H1 (cell line): Measurements from ENCODE around the gene PLCB3. TPM values are rescaled to one million over a fixed set of nuclear protein-coding genes. Genes with fewer than 3 reads are reported as not detected.
A peak's percentile ranks its signal among the peaks of the same experiment; 100 is the strongest.

Experiments
- CTCF ChIA-PET: fragments of 300-600 bp; sonication (Branson Sonifier 250); formaldehyde crosslinking; loops from one replicate; lab custom pipeline; 2021; ENCODE audit not compliant: partially characterized antibody; lab: Charles Lee
- POLR2A ChIA-PET: fragments of 300-600 bp; sonication (Branson Sonifier 250); formaldehyde crosslinking; loops from one replicate; lab custom pipeline; 2021; ENCODE audit warnings: inconsistent platforms; ENCODE audit not compliant: partially characterized antibody; lab: Charles Lee
- DNase-seq, 2 experiments: peaks; one replicate each; pipeline versions ENCODE4 v3.0.0 to v3.0.0-alpha.2; 2010 to 2022; ENCODE audit warnings: low spot score in 2 of 2, low read depth in 1 of 2, mixed read lengths in 1 of 2
- FAIRE-seq: peaks from 2 replicates; lab custom pipeline; 2011; peaks lifted over from hg19 to GRCh38; lab: Jason Lieb, UNC
- H2AFZ ChIP-seq: 2 replicates; pipeline ENCODE4 v1.8.1; 2012; ENCODE audit warnings: low read length, inconsistent platforms
- H2AK5ac ChIP-seq: 2 replicates; pipeline ENCODE4 v1.6.1; 2013; ENCODE audit warnings: low read depth, low read length
- H2BK120ac ChIP-seq: replicated peaks from 2 replicates; pipeline ENCODE3; 2013; ENCODE audit warnings: low read depth, low read length, inconsistent platforms
- H2BK12ac ChIP-seq: 2 replicates; pipeline ENCODE4 v1.6.1; 2013; ENCODE audit warnings: low read depth, low read length
- H2BK15ac ChIP-seq: 2 replicates; pipeline ENCODE4 v1.6.1; 2013; ENCODE audit warnings: low read length
- H2BK20ac ChIP-seq: 2 replicates; pipeline ENCODE4 v1.6.1; 2013; ENCODE audit warnings: low read length
- H2BK5ac ChIP-seq: 2 replicates; pipeline ENCODE4 v1.6.1; 2013; ENCODE audit warnings: low read depth, low read length
- H3K14ac ChIP-seq: 2 replicates; pipeline ENCODE4 v1.6.1; 2013; ENCODE audit warnings: inconsistent platforms; ENCODE audit not compliant: insufficient read length
- H3K18ac ChIP-seq: 2 replicates; pipeline ENCODE4 v1.6.1; 2013; ENCODE audit warnings: low read length; ENCODE audit errors: extremely low read depth
- H3K23ac ChIP-seq: 2 replicates; pipeline ENCODE4 v1.6.1; 2013; ENCODE audit warnings: inconsistent platforms; ENCODE audit not compliant: insufficient read length
- H3K23me2 ChIP-seq: 2 replicates; pipeline ENCODE4 v1.6.1; 2013; ENCODE audit warnings: low read depth, low read length
- H3K27ac ChIP-seq: 2 replicates; pipeline ENCODE4 v1.6.1; 2011; ENCODE audit warnings: low read depth, low read length, inconsistent platforms
- H3K27me3 ChIP-seq, 4 experiments: replicated peaks in 1 of 4; 1 replicate in 1 of 4; 2 replicates in 3 of 4; pipeline versions ENCODE4 v1.6.1 to v1.8.1; 2011 to 2013; ENCODE audit warnings: low read length in 3 of 4, mild to moderate bottlenecking in 3 of 4, inconsistent platforms in 2 of 4, mixed read lengths in 2 of 4, moderate library complexity in 1 of 4; ENCODE audit not compliant: control insufficient read depth in 3 of 4, insufficient read depth in 3 of 4; ENCODE audit errors: extremely low read depth in 1 of 4
- H3K36me3 ChIP-seq, 4 experiments: 2 replicates each; pipeline versions ENCODE4 v1.6.1 to v1.8.1; 2011 to 2013; ENCODE audit warnings: mild to moderate bottlenecking in 4 of 4, low read length in 3 of 4, moderate library complexity in 2 of 4, control low read depth in 1 of 4, inconsistent platforms in 1 of 4; ENCODE audit not compliant: insufficient read depth in 4 of 4, control insufficient read depth in 2 of 4
- H3K4ac ChIP-seq: replicated peaks from 2 replicates; pipeline ENCODE3; 2013; ENCODE audit warnings: low read length, low read depth, mixed read lengths, inconsistent platforms; ENCODE audit not compliant: insufficient read length
- H3K4me1 ChIP-seq, 4 experiments: replicated peaks in 1 of 4; 1 replicate in 1 of 4; 2 replicates in 3 of 4; pipeline versions ENCODE4 v1.6.1 to v1.8.1; 2011 to 2013; ENCODE audit warnings: low read length in 3 of 4, inconsistent platforms in 2 of 4, mixed read lengths in 1 of 4; ENCODE audit not compliant: insufficient read depth in 4 of 4, control insufficient read depth in 3 of 4
- H3K4me2 ChIP-seq, 2 experiments: 2 replicates each; pipeline versions ENCODE4 v1.6.1 to v1.8.1; 2011 to 2013; ENCODE audit warnings: low read depth in 2 of 2, low read length in 2 of 2, control low read depth in 1 of 2, inconsistent platforms in 1 of 2, mild to moderate bottlenecking in 1 of 2; ENCODE audit not compliant: insufficient read depth in 1 of 2
- H3K4me3 ChIP-seq, 4 experiments: fragments of 200-600, 300-600 bp in 1 of 4; sonication (generic), shearing (Covaris generic), sonication (Bioruptor Twin) in 1 of 4; 2 replicates each; pipeline versions ENCODE4 v1.5.1 to v1.8.1; 2011 to 2016; ENCODE audit warnings: low read length in 4 of 4, low read depth in 3 of 4, control low read depth in 2 of 4, inconsistent platforms in 2 of 4, mild to moderate bottlenecking in 2 of 4, mixed read lengths in 1 of 4, moderate library complexity in 1 of 4; ENCODE audit not compliant: insufficient read depth in 2 of 4; ENCODE audit errors: extremely low read depth in 1 of 4
- H3K56ac ChIP-seq: replicated peaks from 2 replicates; pipeline ENCODE3; 2013; ENCODE audit warnings: low read depth, mild to moderate bottlenecking, mixed read lengths, low read length, inconsistent platforms; ENCODE audit not compliant: insufficient read length
- H3K79me1 ChIP-seq: 2 replicates; pipeline ENCODE4 v1.6.1; 2013; ENCODE audit warnings: low read depth, low read length, control low read depth
- H3K79me2 ChIP-seq, 2 experiments: 2 replicates each; pipeline versions ENCODE4 v1.6.1 to v1.8.1; 2012 to 2013; ENCODE audit warnings: low read length in 2 of 2, mild to moderate bottlenecking in 2 of 2, inconsistent platforms in 1 of 2; ENCODE audit not compliant: insufficient read depth in 2 of 2, control insufficient read depth in 1 of 2
- H3K9ac ChIP-seq, 4 experiments: replicated peaks in 1 of 4; 1 replicate in 1 of 4; 2 replicates in 3 of 4; pipeline versions ENCODE4 v1.6.1 to v1.8.1; 2011 to 2013; ENCODE audit warnings: low read depth in 3 of 4, low read length in 3 of 4, control low read depth in 2 of 4, mild to moderate bottlenecking in 2 of 4, moderate library complexity in 2 of 4, inconsistent platforms in 1 of 4; ENCODE audit errors: extremely low read depth in 1 of 4
- H3K9me3 ChIP-seq, 2 experiments: 2 replicates each; pipeline versions ENCODE4 v1.6.1 to v1.8.1; 2012 to 2013; ENCODE audit warnings: mild to moderate bottlenecking in 2 of 2, moderate library complexity in 2 of 2, control low read depth in 1 of 2, inconsistent platforms in 1 of 2, low read depth in 1 of 2, low read length in 1 of 2, mixed read lengths in 1 of 2; ENCODE audit not compliant: insufficient read depth in 2 of 2
- H4K20me1 ChIP-seq, 2 experiments: replicated peaks in 1 of 2; 2 replicates each; pipeline versions ENCODE3 to v1.8.1; 2011 to 2013; ENCODE audit warnings: inconsistent platforms in 2 of 2, low read length in 2 of 2, mild to moderate bottlenecking in 1 of 2; ENCODE audit not compliant: insufficient read depth in 2 of 2, control insufficient read depth in 1 of 2
- H4K5ac ChIP-seq: 2 replicates; pipeline ENCODE4 v1.6.1; 2013; ENCODE audit warnings: low read length, low read depth, mixed read lengths, inconsistent platforms; ENCODE audit not compliant: insufficient read length
- H4K8ac ChIP-seq: 2 replicates; pipeline ENCODE4 v1.8.0; 2013; ENCODE audit warnings: mild to moderate bottlenecking, moderate library complexity, low read length, inconsistent platforms; ENCODE audit not compliant: insufficient read depth; ENCODE audit errors: extremely low read depth
- H4K91ac ChIP-seq: replicated peaks from 2 replicates; pipeline ENCODE3; 2013; ENCODE audit warnings: low read length, mixed read lengths, inconsistent platforms; ENCODE audit not compliant: insufficient read length
- BACH1 ChIP-seq: IDR thresholded peaks from 2 replicates; pipeline ENCODE4 v1.6.1; 2012; ENCODE audit warnings: low read length, improper control_type of control experiment
- BCL11A ChIP-seq, 2 experiments: IDR thresholded peaks; one replicate each; pipeline ENCODE4 v1.6.1; 2011; ENCODE audit warnings: low read depth in 2 of 2, low read length in 2 of 2, mild to moderate bottlenecking in 2 of 2
- PHF8 ChIP-seq: fragments of 200-600 bp; sonication (generic); conservative IDR thresholded peaks from 2 replicates; pipeline ENCODE4 v1.7.1; 2012; ENCODE audit warnings: low read depth, mild to moderate bottlenecking, inconsistent platforms, low read length, moderate library complexity
- POLR2A ChIP-seq, 2 experiments: IDR thresholded peaks; 1 replicate in 1 of 2; 2 replicates in 1 of 2; pipeline ENCODE4 v1.6.1; 2011; ENCODE audit warnings: low read depth in 2 of 2, low read length in 2 of 2, mild to moderate bottlenecking in 2 of 2; ENCODE audit errors: control extremely low read depth in 1 of 2
- SIN3A ChIP-seq, 2 experiments: IDR thresholded peaks in 1 of 2; conservative IDR thresholded peaks in 1 of 2; 2 replicates each; pipeline ENCODE4 v1.6.1; 2011 to 2012; ENCODE audit warnings: low read length in 2 of 2, improper control_type of control experiment in 1 of 2, low read depth in 1 of 2, mild to moderate bottlenecking in 1 of 2
- TEAD4 ChIP-seq: IDR thresholded peaks from 2 replicates; pipeline ENCODE4 v1.6.1; 2012; ENCODE audit warnings: low read depth, low read length, inconsistent platforms, mixed read lengths
- ZNF274 ChIP-seq: IDR thresholded peaks from 2 replicates; pipeline ENCODE4 v1.7.0; 2012; ENCODE audit warnings: low read length, borderline replicate concordance; ENCODE audit errors: extremely low read depth
- WGBS, 2 experiments: shearing (Covaris generic) in 1 of 2; methylation state at CpG; one replicate each; pipeline versions ENCODE4 v1.1.6 to v1.1.7; 2013 to 2015; ENCODE audit warnings: low lambda C conversion rate in 2 of 2, mixed read lengths in 2 of 2, inconsistent platforms in 1 of 2, low coverage in 1 of 2, missing lambda C conversion rate in 1 of 2; ENCODE audit not compliant: insufficient replicate concordance in 2 of 2, insufficient coverage in 1 of 2, insufficient read length in 1 of 2; ENCODE audit errors: extremely low coverage in 1 of 2, missing lambda C conversion rate in 1 of 2; 5-methylcytosine and 5-hydroxymethylcytosine counted together
- polyA plus RNA-seq, 7 experiments: library from polyadenylated mRNA; depleted of rRNA in 3 of 7; stranded (reverse) in 5 of 7; unstranded in 2 of 7; fragments of >200 nt in 5 of 7; fragments of 200-250 nt in 2 of 7; gene quantifications; 1 replicate in 5 of 7; 2 replicates in 1 of 7; 4 replicates in 1 of 7; pipeline versions ENCODE4 v1.2.1 to v1.2.3, GENCODE V29; 2011 to 2013; ENCODE audit warnings: missing spikeins in 2 of 7, mixed read lengths in 2 of 7
- total RNA-seq: library from RNA; stranded (reverse); fragmentation: NEBNext Ultra II Directional; extraction: Animal tissue kit (Norgen Biotek cat#: 25700); gene quantifications from 2 replicates; pipeline ENCODE4 v1.2.1, GENCODE V29; 2021

The PLCB3 gene
- total and polyA plus RNA-seq, 2 of the 8 experiments (the other 6 are each of a cell fraction or from before 2014, with no cell fraction given): 47.2 to 104 TPM

DNA sequence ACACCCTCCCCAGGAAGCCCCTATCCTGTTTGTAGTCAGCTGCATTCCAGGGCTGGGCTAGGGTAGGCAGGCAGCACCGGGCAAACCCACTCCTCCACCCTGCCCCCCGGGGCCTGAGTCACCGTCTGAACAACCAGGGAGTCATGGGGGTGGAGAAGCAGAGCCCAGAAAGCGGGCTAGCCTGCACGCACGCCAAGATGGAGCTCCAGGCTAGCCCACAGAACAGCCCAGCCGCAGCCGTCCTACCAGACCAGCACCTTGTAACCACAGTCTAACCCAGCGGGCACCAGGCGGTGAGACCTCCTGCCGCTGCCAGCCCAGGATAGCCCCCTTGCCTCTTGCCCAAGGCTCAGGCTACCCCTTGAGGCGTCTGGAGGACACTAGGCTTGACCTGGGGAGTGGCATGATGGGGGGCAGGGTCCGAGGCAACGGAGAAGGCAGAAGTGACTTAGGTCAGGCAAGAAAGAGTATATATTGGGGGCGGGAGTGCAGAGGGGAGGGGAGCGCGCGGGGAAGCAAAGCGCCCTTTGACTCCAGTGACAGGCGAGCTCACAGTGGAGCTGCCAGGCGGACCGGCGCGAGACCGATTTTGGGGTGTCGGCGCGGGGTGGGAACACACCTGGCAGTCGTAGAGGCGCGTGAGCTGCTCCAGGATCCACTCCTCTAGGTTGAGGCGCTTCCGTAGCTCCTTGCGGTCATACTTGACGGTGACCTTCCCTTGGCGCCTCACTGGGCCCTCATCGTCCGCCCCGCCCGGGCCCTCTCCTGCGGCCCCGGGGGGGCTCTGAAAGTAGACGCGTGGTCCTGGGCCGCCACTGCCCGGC, 5.3 kb upstream of the PLCB3 start:
- Histone ChIP-seq H4K5ac (peak overlapping the region; percentile 70), H3K4ac (peak overlapping the region; percentile 63), H3K4me1 (peaks cover 0 to 48% (median 35%) of the 10 kb centered on the region in 4 experiments; a peak in 6 of 7 replicates), H3K27me3 (no peaks in the 10 kb centered on the region), H3K27ac (peak overlapping the region; percentile 61), H3K4me2 (peak overlapping the region; percentile 71 to 73), H3K18ac (peak overlapping the region; percentile 78), H3K79me2 (peaks cover 6 to 21% of the 10 kb centered on the region in 2 experiments; a peak in 3 of 4 replicates), H3K23ac (no peak overlapping the region), H4K20me1 (peaks cover 0 to 13% of the 10 kb centered on the region in 2 experiments), H4K8ac (peak overlapping the region; percentile 75), H2BK12ac (peak overlapping the region; percentile 84; the same call in 1 of the 2 replicates), H3K14ac (no peak overlapping the region), H3K9me3 (no peaks in the 10 kb centered on the region), H3K23me2 (peaks cover 17% of the 10 kb centered on the region), H2BK120ac (peak overlapping the region; percentile 18), H2AK5ac (peak overlapping the region; percentile 67; the same call in 1 of the 2 replicates), H2BK20ac (no peak overlapping the region), H3K9ac (peak overlapping the region; percentile 66 to 74 (median 71)), H3K56ac (peak overlapping the region; percentile 95), H4K91ac (peak overlapping the region; percentile 79), H2BK15ac (peak overlapping the region; percentile 92; the same call in 1 of the 2 replicates), H3K79me1 (peaks cover 6% of the 10 kb centered on the region), H3K36me3 (peaks cover 0 to 17% (median 4%) of the 10 kb centered on the region in 4 experiments; a peak in 4 of 8 replicates), H2AFZ (no peak overlapping the region), H3K4me3 (peak overlapping the region; percentile 56 to 99 (median 90)), H2BK5ac (peak overlapping the region; percentile 90; the same call in 1 of the 2 replicates)
- no peak for FAIRE-seq
- 4% methylated on average over 29 of the region's 46 CpGs; no CpG with 5 or more reads in 1 of the 2 experiments for WGBS, 2 experiments
- ChIA-PET POLR2A (interaction anchor here (0.6 to 13.1 kb wide), 19 partner anchors 9 to 366 kb away, joined by 3 to 352 read pairs (median 6); partner anchors contain the start of genes BAD, DNAJC4, FERMT3 and GPR137), CTCF (interaction anchor here (1.0 to 10.0 kb wide), 11 partner anchors 8 to 111 kb away, joined by 3 to 102 read pairs (median 7); partner anchors contain the start of genes CATSPERZ, ESRRA, FERMT3 and NUDT22)
- DNase-seq: no peak
- TF ChIP-seq TEAD4 (0 out of 2 replicates have a peak, but pooled peaks have one; percentile 2), ZNF274 (no peak), PHF8 (peak; percentile 44), POLR2A (IDR thresholded peaks at IDR 0.05; ENCODE audit: control extremely low read depth in 1 of 2, low read depth in 2 of 2, low read length in 2 of 2) (peak in 1 of 2 experiments; percentile 4; a peak in 2 of 3 replicates), BACH1 (no peak), BCL11A (IDR thresholded peaks at IDR 0.05; ENCODE audit: low read depth in 2 of 2, low read length in 2 of 2) (no peak), SIN3A (conservative IDR thresholded peaks at IDR 0.05 in 1 of 2, IDR thresholded peaks at IDR 0.05 in 1 of 2; ENCODE audit: low read depth in 1 of 2, low read length in 2 of 2) (0 out of 4 replicates have a peak, but pooled peaks of 1 of the 2 experiments have one; percentile 32)
